Tibial nerve (tissue), 4 donors: ENCODE results near the gene EFNA5.

Experiments
- CTCF ChIP-seq, 5 experiments: fragments of 200-600 bp in 3 of 5; fragments of 450-650 bp in 2 of 5; sonication (generic) in 3 of 5; IDR thresholded peaks; one replicate each; pipeline ENCODE4 v1.5.1; 2016 to 2019; ENCODE audit warnings: antibody characterized with exemption in 5 of 5, mild to moderate bottlenecking in 3 of 5, moderate library complexity in 2 of 5
- EP300 ChIP-seq, 2 donors: sonication (generic); formaldehyde crosslinking; IDR thresholded peaks; one replicate each; pipeline ENCODE4 v1.6.1; 2017; ENCODE audit warnings: antibody characterized with exemption in 2 of 2, mild to moderate bottlenecking in 1 of 2
- POLR2A ChIP-seq, 2 donors: fragments of 450-650 bp; IDR thresholded peaks; one replicate each; pipeline ENCODE4 v1.6.1; 2017; ENCODE audit warnings: antibody characterized with exemption in 2 of 2, mild to moderate bottlenecking in 2 of 2, moderate library complexity in 2 of 2

GRCh38 chr5:107457881-107458280 lies 212.9 kb downstream of the EFNA5 start:
- no peak for TF ChIP-seq CTCF (IDR thresholded peaks at IDR 0.05)
- no peak for TF ChIP-seq POLR2A (IDR thresholded peaks at IDR 0.05)
- TF ChIP-seq EP300 (IDR thresholded peaks at IDR 0.05), result no peak
